OCI-LY3 (cell line): ENCODE measurements around the gene BORCS6.

ENCODE experiments used
- H2AFZ ChIP-seq: fragments of 200-600, 300-600 bp; shearing (Covaris generic); 2 replicates; pipeline ENCODE4 v1.6.0; 2014; ENCODE audit warnings: antibody characterized with exemption, low read depth, low read length
- H3K27ac ChIP-seq: fragments of 200-600, 300-600 bp; sonication (generic); 2 replicates; pipeline ENCODE4 v1.5.1; 2014; ENCODE audit warnings: mild to moderate bottlenecking, low read length, moderate library complexity, mixed read lengths
- H3K27me3 ChIP-seq: fragments of 200-600, 300-600 bp; sonication (generic); 2 replicates; pipeline ENCODE4 v1.6.1; 2014; ENCODE audit warnings: low read depth, low read length, mixed read lengths
- H3K36me3 ChIP-seq: fragments of 200-600, 300-600 bp; sonication (generic); replicated peaks from 2 replicates; pipeline ENCODE3; 2014; ENCODE audit warnings: low read depth, low read length, mixed read lengths
- H3K4me1 ChIP-seq: fragments of 300-600, 200-600 bp; sonication (generic); 2 replicates; pipeline ENCODE4 v1.6.1; 2014; ENCODE audit warnings: low read length, mixed read lengths
- H3K4me2 ChIP-seq: fragments of 200-600, 300-600 bp; sonication (generic); 2 replicates; pipeline ENCODE4 v1.6.1; 2014; ENCODE audit warnings: low read length, mixed read lengths
- H3K4me3 ChIP-seq: fragments of 300-600, 200-600 bp; sonication (generic); 2 replicates; pipeline ENCODE4 v1.5.1; 2014; ENCODE audit warnings: antibody characterized with exemption, mild to moderate bottlenecking, low read length, moderate library complexity
- H3K79me2 ChIP-seq: fragments of 300-600, 200-600 bp; shearing (Covaris generic); 2 replicates; pipeline ENCODE4 v1.6.1; 2014; ENCODE audit warnings: mild to moderate bottlenecking, low read length, mixed read lengths
- H3K9ac ChIP-seq: fragments of 300-600, 200-600 bp; shearing (Covaris generic); 2 replicates; pipeline ENCODE4 v1.6.0; 2014; ENCODE audit warnings: mild to moderate bottlenecking, low read length, moderate library complexity
- H3K9me3 ChIP-seq: fragments of 200-600, 300-600 bp; shearing (Covaris generic); 2 replicates; pipeline ENCODE4 v1.6.1; 2014; ENCODE audit warnings: low read length, mixed read lengths; ENCODE audit not compliant: insufficient read depth
- H4K20me1 ChIP-seq: fragments of 200-600, 300-600 bp; sonication (generic); 2 replicates; pipeline ENCODE4 v1.6.1; 2016; ENCODE audit warnings: low read length, mixed read lengths; ENCODE audit not compliant: insufficient read depth
- EZH2phosphoT487 ChIP-seq: fragments of 200-600 bp; shearing (Covaris generic); IDR thresholded peaks from 2 replicates; pipeline ENCODE4 v1.6.1; 2018; ENCODE audit warnings: antibody characterized with exemption, mixed run types, low read depth
- TF ChIP-seq, protein P1 (sequence below): fragments of 200-600, 300-600 bp; sonication (generic); IDR thresholded peaks from 2 replicates; pipeline ENCODE4 v1.5.1; 2014; ENCODE audit warnings: antibody characterized with exemption, low read length, low read depth

The BORCS6 gene

DNA sequence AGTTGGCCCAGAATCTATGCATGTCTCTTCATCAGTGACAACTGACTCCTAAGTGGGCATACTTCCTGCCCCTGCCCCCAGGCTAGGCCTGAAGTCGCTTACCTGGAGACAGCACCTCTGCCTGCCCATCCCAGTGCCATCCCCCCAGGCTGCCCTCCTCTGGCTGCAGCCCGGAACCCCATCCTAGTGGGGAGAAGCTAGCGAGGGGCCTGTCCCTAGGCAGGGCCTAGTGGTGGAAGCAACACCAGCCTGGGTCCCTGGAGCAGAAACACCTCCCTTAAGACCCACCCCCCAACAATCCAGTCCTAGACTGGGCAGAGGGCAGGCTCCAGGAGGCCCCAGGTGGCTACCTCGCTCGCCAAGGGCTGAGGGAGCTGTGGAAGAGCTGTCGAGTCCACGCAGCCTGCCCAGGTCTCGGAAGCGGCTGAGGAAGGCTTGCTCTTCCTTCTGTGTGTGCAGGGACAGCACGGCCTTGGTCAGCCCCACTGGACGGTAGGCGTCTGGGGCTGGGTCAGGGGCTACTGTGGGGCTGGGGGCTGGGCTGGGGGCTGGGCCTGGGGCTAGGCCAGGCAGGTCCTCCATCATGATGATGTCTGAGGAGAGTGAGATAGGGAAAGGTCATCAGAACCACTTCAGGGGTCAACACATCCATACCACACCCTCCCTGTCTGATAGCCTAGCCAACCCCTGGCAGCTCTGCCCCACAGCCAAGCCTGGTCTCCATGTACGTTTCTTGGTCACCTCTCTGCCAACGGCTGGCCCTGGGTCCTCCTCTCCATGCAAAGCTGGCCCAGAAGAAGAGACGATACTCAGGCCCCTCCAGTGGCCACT is 45.4 kb downstream of the BORCS6 start:
- H3K9me3 ChIP-seq: no peaks in the 10 kb centered on the region
- H3K27me3 ChIP-seq: no peaks in the 10 kb centered on the region
- no peaks in the 10 kb centered on the region for H3K36me3 ChIP-seq
- H3K9ac ChIP-seq: no peak overlapping the region
- no peak overlapping the region for H2AFZ ChIP-seq
- H3K79me2 ChIP-seq: no peaks in the 10 kb centered on the region
- no peak overlapping the region for H3K4me3 ChIP-seq
- H3K4me2 ChIP-seq: no peak overlapping the region
- no peaks in the 10 kb centered on the region for H4K20me1 ChIP-seq
- no peak overlapping the region for H3K27ac ChIP-seq
- TF ChIP-seq EZH2phosphoT487: no peak
- TF ChIP-seq, protein P1, sequence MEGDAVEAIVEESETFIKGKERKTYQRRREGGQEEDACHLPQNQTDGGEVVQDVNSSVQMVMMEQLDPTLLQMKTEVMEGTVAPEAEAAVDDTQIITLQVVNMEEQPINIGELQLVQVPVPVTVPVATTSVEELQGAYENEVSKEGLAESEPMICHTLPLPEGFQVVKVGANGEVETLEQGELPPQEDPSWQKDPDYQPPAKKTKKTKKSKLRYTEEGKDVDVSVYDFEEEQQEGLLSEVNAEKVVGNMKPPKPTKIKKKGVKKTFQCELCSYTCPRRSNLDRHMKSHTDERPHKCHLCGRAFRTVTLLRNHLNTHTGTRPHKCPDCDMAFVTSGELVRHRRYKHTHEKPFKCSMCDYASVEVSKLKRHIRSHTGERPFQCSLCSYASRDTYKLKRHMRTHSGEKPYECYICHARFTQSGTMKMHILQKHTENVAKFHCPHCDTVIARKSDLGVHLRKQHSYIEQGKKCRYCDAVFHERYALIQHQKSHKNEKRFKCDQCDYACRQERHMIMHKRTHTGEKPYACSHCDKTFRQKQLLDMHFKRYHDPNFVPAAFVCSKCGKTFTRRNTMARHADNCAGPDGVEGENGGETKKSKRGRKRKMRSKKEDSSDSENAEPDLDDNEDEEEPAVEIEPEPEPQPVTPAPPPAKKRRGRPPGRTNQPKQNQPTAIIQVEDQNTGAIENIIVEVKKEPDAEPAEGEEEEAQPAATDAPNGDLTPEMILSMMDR: no peak
- no peaks in the 10 kb centered on the region for H3K4me1 ChIP-seq

DNA sequence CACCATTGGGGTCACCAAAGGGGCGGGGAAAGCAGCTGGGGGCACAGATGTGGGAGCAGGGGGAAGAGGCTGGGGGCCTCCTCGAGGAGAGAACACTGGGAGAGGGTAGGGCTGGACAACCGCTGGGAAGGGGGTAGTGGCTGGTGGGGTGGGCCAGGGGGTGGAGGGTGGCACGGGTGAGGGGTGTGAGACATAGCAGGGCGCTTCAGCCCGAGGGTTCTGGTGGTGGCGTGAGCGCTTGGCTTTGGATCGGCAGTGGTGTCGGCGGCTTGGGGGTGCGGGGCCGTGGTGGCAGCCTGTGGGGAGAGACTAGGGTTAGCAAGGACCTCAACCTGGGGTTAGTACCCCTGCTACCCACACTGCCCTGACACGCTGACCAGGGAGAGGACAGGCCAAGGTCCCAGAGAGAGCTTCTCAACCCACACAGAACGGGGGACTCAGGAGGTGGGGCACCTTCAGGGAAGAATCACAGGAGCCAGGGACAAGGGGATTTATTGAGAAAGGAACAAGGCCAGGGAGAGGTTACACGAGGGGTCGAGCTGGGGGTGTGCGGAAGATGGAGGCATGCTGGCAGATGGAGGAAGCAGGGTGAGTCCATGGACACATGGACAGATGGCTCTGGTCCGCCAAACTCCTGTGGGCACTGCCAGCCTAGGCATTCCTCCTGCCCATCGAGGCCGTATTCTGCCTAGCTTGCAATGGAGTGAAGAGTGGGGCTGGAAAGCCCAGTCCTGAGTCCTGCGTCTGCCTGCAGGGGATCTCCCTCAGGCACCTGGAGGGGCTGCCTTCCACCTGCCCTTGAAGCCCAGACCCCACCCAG is 46.2 kb downstream of the BORCS6 start:
- Histone ChIP-seq H3K79me2 (no peaks in the 10 kb centered on the region), H3K9ac (no peak overlapping the region), H3K9me3 (no peaks in the 10 kb centered on the region), H3K4me3 (no peak overlapping the region), H2AFZ (no peak overlapping the region), H4K20me1 (no peaks in the 10 kb centered on the region), H3K27me3 (no peaks in the 10 kb centered on the region), H3K4me2 (no peak overlapping the region), H3K27ac (no peak overlapping the region), H3K36me3 (no peaks in the 10 kb centered on the region), H3K4me1 (no peaks in the 10 kb centered on the region)
- TF ChIP-seq, protein P1: no peak
- TF ChIP-seq EZH2phosphoT487: no peak

DNA sequence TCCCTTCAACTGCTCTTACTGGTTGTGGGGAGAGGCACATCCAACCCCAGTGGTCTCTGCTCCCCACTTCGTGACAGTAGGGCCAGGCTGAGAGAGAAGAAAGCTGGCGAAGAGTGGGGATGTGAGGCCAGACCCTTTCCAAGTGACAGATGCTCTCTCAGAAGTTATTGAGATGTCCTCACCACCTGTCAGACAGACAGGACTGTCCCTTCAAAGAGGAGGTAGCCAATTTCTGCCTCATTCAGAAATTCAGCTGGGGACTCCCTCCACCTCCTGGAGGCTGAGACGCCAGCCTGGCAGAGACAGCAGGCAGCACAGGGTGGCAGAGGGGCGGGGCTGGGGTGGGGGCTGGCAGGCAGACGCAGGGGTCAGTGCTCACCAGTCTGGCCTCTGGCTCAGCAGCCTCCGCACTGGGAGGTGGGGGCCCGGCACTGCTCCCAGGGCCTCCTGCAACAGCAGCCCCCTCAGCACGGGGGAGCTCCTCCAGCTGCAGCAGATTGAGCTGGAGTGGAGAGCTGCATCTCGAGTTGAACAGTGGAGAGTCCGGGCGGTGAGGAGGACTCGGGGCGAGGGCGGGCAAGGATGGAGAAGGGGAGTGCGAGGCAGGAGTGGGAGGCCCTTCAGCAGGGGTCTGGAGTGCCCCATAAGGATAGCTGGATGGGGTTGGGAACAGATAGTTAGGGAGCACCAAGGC is 46.9 kb downstream of the BORCS6 start:
- H3K9me3 ChIP-seq: no peaks in the 10 kb centered on the region
- no peaks in the 10 kb centered on the region for H3K79me2 ChIP-seq
- no peaks in the 10 kb centered on the region for H3K4me1 ChIP-seq
- TF ChIP-seq, protein P1: no peak
- no peak for TF ChIP-seq EZH2phosphoT487
- no peaks in the 10 kb centered on the region for H3K27me3 ChIP-seq
- no peak overlapping the region for H2AFZ ChIP-seq
- no peaks in the 10 kb centered on the region for H4K20me1 ChIP-seq
- H3K27ac ChIP-seq: no peak overlapping the region
- no peak overlapping the region for H3K9ac ChIP-seq
- H3K4me2 ChIP-seq: no peak overlapping the region
- no peaks in the 10 kb centered on the region for H3K36me3 ChIP-seq
- no peak overlapping the region for H3K4me3 ChIP-seq
